ENCODE measurements around the gene MAGEC1. TPM values are rescaled to one million over a fixed set of nuclear protein-coding genes. Genes with fewer than 3 reads are reported as not detected.
"Not testable (repeated sequence)": the region's sequence is repeated elsewhere in the genome, so short reads cannot be mapped to it uniquely, and the experiment has no call there.

The MAGEC1 gene
- total RNA-seq (not detected), polyA plus RNA-seq (not detected)
- long read RNA-seq, donor 1, result 0 reads
- long read RNA-seq, donor 2, result 0 reads
- long read RNA-seq, donor 3, result 0 reads
- long read RNA-seq, donor 4, result 0 reads
- long read RNA-seq, donor 5, result 0 reads
- long read RNA-seq, donor 6, result 0 reads
- long read RNA-seq, donor 7, result 0 reads
- long read RNA-seq, donor 8, result 0 reads
- long read RNA-seq, donor 9, result 0 reads
- long read RNA-seq, donor 10, result 0 reads

DNA sequence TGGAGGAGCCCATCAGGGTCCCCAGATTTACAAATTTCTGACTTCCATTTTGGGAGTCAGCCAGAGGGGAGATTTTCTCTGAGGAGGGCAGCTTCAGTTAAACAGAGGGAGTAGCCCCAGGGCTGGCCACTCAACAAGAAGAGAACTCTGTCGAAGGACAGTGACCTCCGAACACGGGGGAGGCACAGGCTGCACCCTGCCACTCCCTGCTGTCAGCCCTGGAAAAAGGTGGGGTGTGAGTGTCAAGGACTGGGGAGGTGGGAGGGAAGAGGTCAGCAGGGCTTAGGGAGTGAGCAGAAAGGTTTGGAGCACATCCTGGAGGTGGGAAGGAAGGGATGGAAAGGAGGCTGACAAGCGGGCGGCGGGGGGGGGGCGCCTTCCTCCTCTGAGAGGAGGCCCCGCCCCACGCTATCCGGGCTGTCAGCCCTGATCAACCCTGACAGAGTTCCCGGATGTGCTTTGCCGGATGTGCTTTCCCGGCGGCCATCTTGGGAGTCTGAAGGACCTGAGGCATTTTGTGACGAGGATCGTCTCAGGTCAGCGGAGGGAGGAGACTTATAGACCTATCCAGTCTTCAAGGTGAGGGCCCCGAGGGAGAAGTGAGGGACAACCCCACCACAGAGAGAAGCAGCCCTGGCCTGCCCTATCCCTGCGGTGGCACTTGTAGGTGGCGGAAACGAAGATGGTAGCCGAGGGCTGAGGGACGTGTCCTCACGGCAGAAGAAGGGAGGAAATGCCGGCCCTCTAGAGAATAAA, at the start of gene MAGEC1:
TSS of gene MAGEC1 (plus strand) at position 495 of the 756 bp plus-strand sequence. CDS start 1,179 bp downstream, outside the sequence.
- Histone ChIP-seq H3K36me3 (replicated peaks in 1 of 2) (no peaks in the 10 kb centered on the region), H3K27ac (no peak within 1 kb of the TSS), H3K27me3 (peaks cover 5% of the 10 kb centered on the region), H3K4me1 (replicated peaks in 1 of 2) (no peaks in the 10 kb centered on the region), H3K9me3 (replicated peaks in 1 of 3) (no peaks in the 10 kb centered on the region), H3K4me3 (no peak within 1 kb of the TSS)
- intact Hi-C loops (cut with DNase I), result no loop called here
- no peak for TF ChIP-seq POLR2A (IDR thresholded peaks at IDR 0.05)
- TF ChIP-seq, protein P1, sequence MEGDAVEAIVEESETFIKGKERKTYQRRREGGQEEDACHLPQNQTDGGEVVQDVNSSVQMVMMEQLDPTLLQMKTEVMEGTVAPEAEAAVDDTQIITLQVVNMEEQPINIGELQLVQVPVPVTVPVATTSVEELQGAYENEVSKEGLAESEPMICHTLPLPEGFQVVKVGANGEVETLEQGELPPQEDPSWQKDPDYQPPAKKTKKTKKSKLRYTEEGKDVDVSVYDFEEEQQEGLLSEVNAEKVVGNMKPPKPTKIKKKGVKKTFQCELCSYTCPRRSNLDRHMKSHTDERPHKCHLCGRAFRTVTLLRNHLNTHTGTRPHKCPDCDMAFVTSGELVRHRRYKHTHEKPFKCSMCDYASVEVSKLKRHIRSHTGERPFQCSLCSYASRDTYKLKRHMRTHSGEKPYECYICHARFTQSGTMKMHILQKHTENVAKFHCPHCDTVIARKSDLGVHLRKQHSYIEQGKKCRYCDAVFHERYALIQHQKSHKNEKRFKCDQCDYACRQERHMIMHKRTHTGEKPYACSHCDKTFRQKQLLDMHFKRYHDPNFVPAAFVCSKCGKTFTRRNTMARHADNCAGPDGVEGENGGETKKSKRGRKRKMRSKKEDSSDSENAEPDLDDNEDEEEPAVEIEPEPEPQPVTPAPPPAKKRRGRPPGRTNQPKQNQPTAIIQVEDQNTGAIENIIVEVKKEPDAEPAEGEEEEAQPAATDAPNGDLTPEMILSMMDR (IDR thresholded peaks at IDR 0.05), result no peak
- DNase-seq, result no peak
- 90 to 95% (median 92%) methylated on average over 16 to 25 of the region's 25 CpGs for WGBS, 4 donors

- no peak for DNase-seq
- 33 to 48% (median 41%) methylated on average over 3 of the region's 3 CpGs for WGBS, 4 donors
- TF ChIP-seq, protein P1 (IDR thresholded peaks at IDR 0.05), result no peak
- no peak for TF ChIP-seq POLR2A (IDR thresholded peaks at IDR 0.05)
- Histone ChIP-seq H3K4me3 (no peak overlapping the region), H3K36me3 (replicated peaks in 1 of 2) (no peaks in the 10 kb centered on the region), H3K27ac (no peak overlapping the region), H3K9me3 (replicated peaks in 1 of 3) (no peaks in the 10 kb centered on the region), H3K4me1 (replicated peaks in 1 of 2) (no peaks in the 10 kb centered on the region), H3K27me3 (peaks cover 4% of the 10 kb centered on the region)
- intact Hi-C loops (cut with DNase I), result no loop called here
Measured at GRCh38 chrX:141857479-141857878, 46.2 kb upstream of the MAGEC1 start.

GRCh38 chrX:141879616-141880015, 24.1 kb upstream of the MAGEC1 start:
- DNase-seq, result no peak
- Histone ChIP-seq H3K4me1 (replicated peaks in 1 of 2) (no peaks in the 10 kb centered on the region), H3K9me3 (replicated peaks in 1 of 3) (no peaks in the 10 kb centered on the region), H3K27ac (no peak overlapping the region), H3K4me3 (no peak overlapping the region), H3K36me3 (replicated peaks in 1 of 2) (no peaks in the 10 kb centered on the region), H3K27me3 (no peaks in the 10 kb centered on the region)
- intact Hi-C loops (cut with DNase I), result no loop called here
- TF ChIP-seq, protein P1 (IDR thresholded peaks at IDR 0.05), result no peak
- WGBS, 4 donors, result 44 to 67% (median 52%) methylated on average over 4 to 5 of the region's 5 CpGs

- 50 to 60% (median 54%) methylated on average over 2 to 5 of the region's 5 CpGs for WGBS, 4 donors
- DNase-seq; H3K27me3 ChIP-seq; H3K27ac ChIP-seq; H3K4me1 ChIP-seq (replicated peaks in 1 of 2); H3K9me3 ChIP-seq (replicated peaks in 1 of 3); H3K4me3 ChIP-seq; H3K36me3 ChIP-seq (replicated peaks in 1 of 2); intact Hi-C loops (cut with DNase I): not testable (repeated sequence)
Measured at GRCh38 chrX:141888811-141889210, 14.9 kb upstream of the MAGEC1 start.

Measured in adrenal gland (tissue), 19 donors.